Measurements from ENCODE around the gene GPER1.

DNA sequence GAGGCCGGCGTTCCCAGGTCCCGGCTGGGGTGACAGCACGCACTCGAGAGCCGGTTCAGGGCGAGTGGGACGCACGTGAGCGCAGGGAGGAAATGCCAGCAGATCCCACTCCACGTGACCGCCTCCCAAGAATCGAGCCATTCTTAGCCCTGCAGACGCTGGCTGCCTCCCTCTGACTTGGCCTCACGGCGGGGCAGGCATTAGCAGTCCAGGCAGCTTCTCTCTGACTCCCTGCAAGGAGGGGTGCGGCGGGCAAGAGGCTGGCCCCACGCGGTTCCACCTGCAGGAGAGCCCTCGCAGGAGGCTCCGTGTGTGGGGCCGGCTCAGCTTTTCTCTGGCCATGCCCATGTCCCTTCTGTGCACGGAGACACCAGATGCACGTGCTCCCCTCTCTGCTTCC, 33.5 kb upstream of the GPER1 start:
- TF ChIP-seq EZH2phosphoT487 (IDR thresholded peaks at IDR 0.05; ENCODE audit: borderline replicate concordance, low read depth, low read length) (no peak), CTCF (conservative IDR thresholded peaks at IDR 0.05; ENCODE audit: low read length) (no peak)

All from OCI-LY7 (cell line).